ENCODE data around the gene ANKMY1.

The ANKMY1 gene

DNA sequence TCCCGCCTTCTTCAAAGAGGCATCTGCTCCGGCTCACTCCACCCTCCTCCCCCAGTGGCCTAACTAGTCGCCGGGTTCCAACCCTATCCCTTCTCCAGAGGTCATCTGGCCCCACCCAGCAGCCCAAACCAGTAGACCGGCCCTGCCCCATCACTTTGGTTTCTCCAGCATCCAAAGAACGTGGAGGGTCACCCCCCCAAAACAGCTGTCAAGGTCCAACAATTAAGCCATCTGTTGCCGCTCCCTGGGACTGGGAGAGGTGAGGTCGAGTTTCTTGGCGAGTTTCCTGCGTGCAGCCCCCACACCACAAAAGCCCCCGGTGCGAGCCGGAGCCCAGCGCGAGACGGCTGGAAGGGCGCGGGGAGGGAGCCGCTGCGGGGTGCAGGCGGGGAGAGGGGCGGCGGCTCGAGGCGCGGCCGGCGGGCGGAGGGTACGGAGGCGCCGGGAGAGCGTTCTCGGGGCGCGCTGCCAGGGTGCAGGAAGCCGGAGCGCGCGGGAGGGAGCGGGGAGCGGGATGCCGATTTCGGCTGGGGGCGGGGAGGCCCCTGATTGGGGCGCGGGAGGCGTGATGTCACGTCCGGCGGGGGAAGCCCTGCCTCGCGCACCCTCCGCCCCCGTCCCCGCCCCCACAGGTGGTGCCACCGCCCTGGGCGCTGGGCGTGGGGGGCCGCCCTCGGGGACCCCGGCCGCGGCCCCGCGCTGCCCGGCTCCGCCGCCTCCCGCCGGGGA is 122.9 kb downstream of the ANKMY1 start:
- DNase-seq (ENCODE audit: low spot score), result peak; percentile 84

DNA sequence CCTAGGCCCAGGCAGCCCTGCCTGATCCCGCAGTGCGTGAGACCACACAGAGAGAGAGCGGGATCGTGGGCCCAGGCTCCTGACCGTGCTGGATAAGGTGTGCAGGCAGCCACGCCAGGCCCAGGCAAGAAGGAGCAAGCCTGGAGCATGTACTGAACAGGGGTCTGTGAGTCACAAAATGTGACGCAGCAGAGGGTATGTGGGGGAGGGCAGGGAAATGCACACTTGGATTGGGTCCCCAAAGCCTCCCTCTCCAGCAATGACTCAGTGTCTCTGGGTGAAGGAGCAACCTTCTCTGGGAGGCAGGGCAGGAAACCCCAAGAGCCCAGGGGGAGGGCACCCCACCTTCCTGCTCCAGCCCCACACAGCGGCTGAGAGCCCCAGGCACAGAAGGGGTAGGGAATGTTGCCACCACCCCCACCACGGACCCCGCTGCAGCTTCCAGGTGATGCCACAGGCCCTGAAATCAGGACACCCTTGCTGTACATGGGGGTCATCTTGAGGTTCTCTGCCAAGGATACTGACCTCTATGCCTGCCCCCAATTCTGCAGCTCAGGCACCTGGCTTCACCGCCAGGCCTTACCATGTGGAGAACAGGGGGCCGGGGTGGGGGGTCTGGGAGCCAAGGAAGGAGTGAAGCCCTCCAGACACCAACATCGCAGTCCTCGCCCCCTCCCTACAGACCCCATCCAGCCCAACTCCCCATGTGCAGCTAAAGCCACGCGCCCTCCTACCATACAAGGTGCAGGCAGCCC is 123.6 kb downstream of the ANKMY1 start:
- DNase-seq (ENCODE audit: low spot score), result no peak

DNA sequence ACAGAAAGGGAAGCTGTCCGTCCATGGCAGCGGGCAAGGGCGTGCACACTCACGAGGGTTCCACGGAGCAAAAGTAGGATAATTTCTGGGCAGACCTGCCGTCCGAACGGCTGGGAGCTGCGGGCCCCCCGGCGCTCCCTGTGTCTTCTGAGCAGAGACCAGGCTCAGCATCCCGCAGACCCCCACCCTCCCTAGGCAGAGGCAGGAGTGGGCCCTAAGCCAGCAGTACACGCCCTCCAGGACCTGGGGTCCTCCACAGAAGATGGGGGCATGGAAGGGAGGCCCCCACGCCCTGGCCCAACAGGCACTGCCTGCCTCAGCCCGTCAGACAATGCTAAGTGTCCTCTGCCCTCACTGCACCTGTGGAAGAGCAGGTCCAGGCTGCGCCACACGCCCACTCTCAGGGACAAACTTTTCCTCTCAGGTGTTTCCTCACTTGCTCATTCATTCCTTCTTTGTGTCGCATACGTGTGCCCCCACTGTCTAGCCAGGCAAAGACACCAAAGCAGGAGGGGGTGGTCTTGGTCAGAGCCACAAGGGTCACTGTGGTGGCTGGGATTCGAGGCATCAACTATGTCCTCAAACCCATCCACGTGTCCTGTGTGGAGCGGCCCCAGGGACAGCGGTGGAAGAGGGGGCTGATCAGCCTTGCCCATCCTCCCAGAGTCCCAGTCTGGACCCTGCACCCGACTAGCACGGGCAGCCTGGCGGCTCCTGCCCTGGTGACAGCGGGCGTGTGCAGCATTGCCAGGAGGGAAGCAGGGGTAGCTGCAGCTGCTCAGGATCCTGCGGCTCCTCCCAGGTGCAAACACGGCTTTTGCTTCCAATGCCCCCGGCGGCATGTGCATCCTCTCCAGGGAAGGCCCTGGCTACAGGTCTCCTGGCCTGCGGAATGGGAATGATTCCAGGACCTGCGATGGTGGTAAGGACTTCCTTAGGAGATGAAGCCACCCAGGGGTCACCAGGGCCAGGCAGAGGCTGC is 124.7 kb downstream of the ANKMY1 start:
- no peak for DNase-seq (ENCODE audit: low spot score)

- DNase-seq (ENCODE audit: low spot score), result no peak
These were observed 125.4 kb downstream of the ANKMY1 start for GRCh38 chr2:240432430-240432819.

GRCh38 chr2:240431661-240432424 is 125.9 kb downstream of the ANKMY1 start:
- no peak for DNase-seq (ENCODE audit: low spot score)

GRCh38 chr2:240431271-240431660 is 126.5 kb downstream of the ANKMY1 start:
- no peak for DNase-seq (ENCODE audit: low spot score)

DNA sequence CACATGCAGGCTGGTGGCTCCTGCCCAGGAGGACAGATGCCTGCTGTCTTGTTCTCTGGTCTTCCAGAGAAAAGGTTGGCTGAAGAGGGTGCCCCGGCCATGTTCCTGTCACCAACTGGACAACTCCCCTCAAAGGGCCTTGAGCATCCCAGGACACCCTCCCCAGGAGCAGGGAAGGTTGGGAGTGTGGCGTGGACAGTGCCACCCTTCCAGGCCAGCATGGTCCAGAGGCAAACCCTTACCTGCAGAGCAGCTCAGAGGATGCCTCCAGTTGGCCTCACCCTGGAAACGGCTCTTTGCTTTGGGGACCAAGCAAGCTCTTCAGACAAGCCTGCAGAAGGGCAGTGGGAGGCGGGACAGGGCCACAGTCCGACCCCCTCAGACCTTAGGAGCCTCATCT is 127.2 kb downstream of the ANKMY1 start:
- DNase-seq (ENCODE audit: low spot score), result no peak

GRCh38 chr2:240429872-240430491 is 127.8 kb downstream of the ANKMY1 start:
- no peak for DNase-seq (ENCODE audit: low spot score)

Data from COLO829 (cell line).